Stimulated activated CD8-positive, alpha-beta memory T cell treated with anti-CD3 and anti-CD28 coated beads, Interleukin-4, amount 100 ng/mL, for 1 hour (primary cell): Measurements from ENCODE around the gene INPP5K.
A peak's percentile ranks its signal among the peaks of the same experiment; 100 is the strongest.

Source experiments
- DNase-seq, 2 donors: peaks; one replicate each; pipeline ENCODE4 v3.0.0-alpha.2; 2020; ENCODE audit warnings: low read depth in 2 of 2, low spot score in 1 of 2

INPP5K gene

GRCh38 chr17:1486802-1487695 is 29.4 kb downstream of the INPP5K start:
- peak; percentile 46 to 59 for DNase-seq

- DNase-seq: peak in 1 of 2 donors; percentile 47
Observed at GRCh38 chr17:1485423-1486376, 30.7 kb downstream of the INPP5K start.

- peak in 1 of 2 donors; percentile 33 for DNase-seq
Observed at GRCh38 chr17:1484676-1485422, 31.6 kb downstream of the INPP5K start.

GRCh38 chr17:1484060-1484535 is 32.3 kb downstream of the INPP5K start:
- DNase-seq: no peak

- DNase-seq: no peak
Observed at GRCh38 chr17:1482680-1483079, 33.7 kb downstream of the INPP5K start.

- DNase-seq: no peak
Observed at GRCh38 chr17:1481736-1482135, 34.7 kb downstream of the INPP5K start.

- no peak for DNase-seq
Observed at GRCh38 chr17:1480747-1481465, 35.5 kb downstream of the INPP5K start.

GRCh38 chr17:1478418-1478817 is 38.0 kb downstream of the INPP5K start:
- no peak for DNase-seq

GRCh38 chr17:1475321-1475854 is 41.0 kb downstream of the INPP5K start:
- no peak for DNase-seq

GRCh38 chr17:1474402-1475189 is 41.8 kb downstream of the INPP5K start:
- DNase-seq: no peak

- no peak for DNase-seq
Observed at GRCh38 chr17:1473841-1474240, 42.6 kb downstream of the INPP5K start.

- no peak for DNase-seq
Observed at GRCh38 chr17:1473170-1473569, 43.2 kb downstream of the INPP5K start.

GRCh38 chr17:1471911-1472821 is 44.2 kb downstream of the INPP5K start:
- DNase-seq: no peak

GRCh38 chr17:1471490-1471889 is 44.9 kb downstream of the INPP5K start:
- DNase-seq: no peak

- no peak for DNase-seq
Observed at GRCh38 chr17:1470755-1471462, 45.5 kb downstream of the INPP5K start.

GRCh38 chr17:1470071-1470754 is 46.2 kb downstream of the INPP5K start:
- no peak for DNase-seq
